NCI-H146 treated with DMSO at 0.1 percent for 48 hours (cell line): ENCODE data around the gene TAL1.
A peak's percentile ranks its signal among the peaks of the same experiment; 100 is the strongest.
"Not testable (repeated sequence)": the region's sequence is repeated elsewhere in the genome, so short reads cannot be mapped to it uniquely, and the experiment has no call there.

Experiments
- DNase-seq: peaks from one replicate; lab custom pipeline; 2025; ENCODE audit not compliant: unreplicated experiment; lab: John Stamatoyannopoulos, UW

The TAL1 gene

DNA sequence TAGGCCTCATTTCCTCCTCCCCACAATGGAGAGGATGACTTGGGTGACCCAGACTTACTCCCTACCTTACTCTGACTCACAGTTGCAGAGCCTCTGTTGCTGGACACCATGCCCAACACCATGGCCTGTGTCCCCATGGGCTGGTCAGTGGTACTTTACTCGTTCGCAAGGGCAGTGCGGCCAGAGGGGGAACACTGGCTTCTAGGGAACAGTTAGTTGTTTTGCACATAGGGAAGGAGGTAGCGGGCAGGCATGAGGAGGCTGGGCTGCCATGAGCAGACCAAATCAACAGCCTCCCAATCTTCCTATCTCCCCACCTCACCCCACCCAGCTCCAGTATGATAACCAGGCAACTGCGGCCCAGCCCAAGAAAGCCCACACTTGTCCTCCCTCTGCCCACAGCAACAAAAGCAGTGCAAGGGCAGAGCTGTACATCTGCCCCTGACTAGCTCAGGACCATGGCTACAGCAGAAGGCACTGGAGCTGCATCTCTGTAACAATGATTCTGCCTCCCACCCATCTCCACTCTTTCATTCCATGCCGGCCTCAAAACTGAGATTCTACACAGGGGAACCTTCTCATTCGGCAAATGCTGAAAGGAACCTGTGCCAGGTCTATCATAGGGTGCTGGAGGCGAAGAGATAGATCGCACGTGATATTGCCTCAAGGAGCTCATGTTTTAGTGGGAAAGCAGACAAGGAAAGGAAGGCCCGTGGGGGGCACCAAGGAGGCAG lies 18.6 kb downstream of the TAL1 start:
- DNase-seq, result no peak

DNA sequence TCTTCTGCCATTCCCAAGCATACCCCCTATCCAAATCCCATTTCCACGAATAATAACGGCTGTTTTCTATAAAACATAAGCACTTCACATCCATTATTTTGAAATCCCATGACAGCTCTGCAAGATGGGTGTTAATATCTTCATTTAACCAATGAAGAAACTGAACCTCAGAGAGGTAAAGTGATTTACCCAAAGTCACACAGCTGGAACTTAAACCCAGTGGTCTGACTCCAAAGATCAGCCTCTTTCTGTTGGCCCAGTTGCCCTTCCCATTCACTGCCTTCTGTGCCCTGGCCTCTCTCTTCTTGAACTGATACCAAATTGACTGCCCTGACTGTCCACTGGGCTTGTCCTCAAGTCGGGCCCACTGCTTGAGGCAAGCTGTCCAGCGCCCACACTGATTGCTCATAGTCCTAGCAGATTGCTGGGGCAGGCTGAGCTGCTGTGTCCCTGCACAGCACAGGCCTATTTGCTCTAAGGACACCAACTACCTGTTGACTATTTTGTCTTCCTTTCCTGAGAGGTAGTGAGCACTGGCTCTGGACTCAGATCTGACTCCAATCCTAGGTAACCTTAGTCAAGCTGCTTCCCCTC lies 19.3 kb downstream of the TAL1 start:
- DNase-seq, result no peak

DNA sequence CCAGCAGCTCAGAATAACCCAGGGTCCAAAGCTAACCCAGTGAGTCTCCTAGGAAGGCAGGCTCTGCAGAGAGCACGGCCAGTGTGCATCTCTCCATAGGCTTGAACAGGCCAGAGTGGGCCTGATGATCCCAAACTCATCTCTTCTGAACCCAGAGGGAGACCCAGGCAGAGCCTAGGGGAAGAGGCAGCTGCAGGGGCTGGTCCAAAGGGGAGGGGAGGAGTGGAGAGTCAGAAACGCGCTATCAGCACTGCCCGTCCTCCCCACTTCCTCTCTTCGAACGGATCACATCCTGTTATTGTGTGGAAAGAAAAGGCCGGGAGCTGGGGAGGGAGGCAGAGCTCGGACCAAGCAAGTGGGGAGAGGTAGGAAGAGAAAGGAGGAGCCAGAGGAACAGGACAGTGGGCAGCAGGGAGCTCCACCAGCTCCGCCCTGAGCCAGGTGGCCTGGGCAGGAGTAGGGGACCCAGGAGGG lies 20.2 kb downstream of the TAL1 start:
- DNase-seq, result no peak

DNA sequence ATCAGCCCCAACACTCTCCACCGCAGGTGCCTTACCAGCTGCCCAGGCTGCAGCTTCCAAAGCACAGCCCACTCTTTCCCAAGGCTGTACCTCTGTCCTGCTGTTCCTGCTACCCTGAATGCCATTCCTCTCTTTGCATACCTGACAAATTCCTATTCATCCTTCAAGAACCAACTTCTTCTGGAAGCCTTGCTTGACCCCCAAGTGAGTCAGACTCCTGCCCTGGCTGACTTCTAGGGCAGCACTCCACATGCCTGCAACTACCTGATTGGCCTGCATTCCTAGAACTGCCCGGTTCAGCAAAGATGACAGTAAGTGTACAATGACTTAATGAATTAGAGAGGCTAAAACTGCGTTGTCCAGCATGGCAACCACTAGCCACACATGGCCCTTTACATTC lies 21.4 kb downstream of the TAL1 start:
- DNase-seq, result no peak

DNA sequence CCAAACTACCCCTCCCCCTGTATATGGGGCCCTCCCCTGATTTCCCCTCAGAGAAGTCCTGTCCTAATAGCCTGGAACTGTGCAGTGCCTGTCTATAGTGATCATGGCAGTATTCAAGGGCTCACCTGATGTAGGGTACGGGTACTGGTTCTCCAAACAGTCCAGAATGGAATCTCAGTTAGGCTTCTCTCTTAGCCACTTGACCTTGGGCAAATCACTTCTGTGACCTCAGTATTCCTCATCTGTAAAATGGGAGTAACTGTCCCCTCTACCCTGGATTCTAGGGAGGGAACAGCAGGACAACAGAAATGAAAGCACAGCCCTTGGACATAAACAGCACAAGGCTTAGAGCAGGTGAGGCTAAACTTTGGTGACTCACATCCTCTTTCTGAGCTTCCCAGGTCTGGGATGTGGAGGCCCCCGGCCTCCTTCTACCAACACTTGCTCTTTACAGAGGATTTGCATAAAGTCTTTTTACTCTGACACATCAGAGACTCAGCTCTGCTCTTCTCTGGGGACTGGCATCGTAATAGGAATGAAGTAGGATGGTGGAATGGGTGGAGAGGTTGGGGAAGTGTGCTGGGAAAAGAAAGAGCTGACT lies 22.2 kb downstream of the TAL1 start:
- no peak for DNase-seq

DNA sequence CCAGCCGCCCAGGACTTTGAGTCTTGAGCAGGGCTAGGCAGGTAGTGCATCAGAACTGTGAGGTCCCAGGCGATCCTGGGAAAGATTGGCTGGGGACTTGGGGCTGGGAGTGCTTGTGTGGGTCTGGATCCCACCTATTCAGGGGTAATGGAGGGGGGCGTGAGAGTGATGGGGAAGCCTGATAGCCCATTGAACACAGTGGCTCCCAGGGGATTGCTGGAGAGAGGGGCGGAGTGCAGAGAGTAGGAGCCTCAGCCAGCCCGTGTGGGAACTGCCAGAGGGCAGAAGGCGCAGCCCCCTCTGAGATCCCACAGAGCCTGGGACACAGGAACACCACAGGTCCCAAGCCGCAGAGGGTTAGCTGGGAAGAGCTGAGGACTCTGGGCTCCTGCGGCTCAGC lies 22.9 kb downstream of the TAL1 start:
- DNase-seq, result no peak

DNA sequence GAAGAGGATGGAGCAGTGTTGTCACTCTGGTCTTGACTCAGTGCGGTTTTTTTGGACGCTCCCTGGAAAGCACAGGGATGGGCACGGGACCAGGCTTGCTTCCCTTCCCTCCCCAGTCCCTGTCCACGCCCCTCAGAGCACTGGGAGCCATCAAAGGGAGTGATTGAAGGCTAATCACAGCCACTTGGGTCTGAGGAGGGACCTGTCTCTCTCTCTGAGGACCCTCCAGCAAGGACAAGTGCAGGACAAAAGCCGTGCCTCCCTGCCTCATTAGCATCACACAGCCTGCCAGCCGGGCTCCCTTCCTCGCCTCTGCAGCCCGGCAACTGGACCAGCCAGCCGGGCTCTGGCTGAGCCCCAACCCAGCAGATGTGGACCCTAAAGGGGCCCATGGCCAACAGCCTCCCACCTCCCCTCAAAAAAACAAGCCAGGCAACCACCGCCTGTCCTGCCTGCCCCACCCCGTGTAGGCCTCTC lies 23.6 kb downstream of the TAL1 start:
- DNase-seq, result no peak

DNA sequence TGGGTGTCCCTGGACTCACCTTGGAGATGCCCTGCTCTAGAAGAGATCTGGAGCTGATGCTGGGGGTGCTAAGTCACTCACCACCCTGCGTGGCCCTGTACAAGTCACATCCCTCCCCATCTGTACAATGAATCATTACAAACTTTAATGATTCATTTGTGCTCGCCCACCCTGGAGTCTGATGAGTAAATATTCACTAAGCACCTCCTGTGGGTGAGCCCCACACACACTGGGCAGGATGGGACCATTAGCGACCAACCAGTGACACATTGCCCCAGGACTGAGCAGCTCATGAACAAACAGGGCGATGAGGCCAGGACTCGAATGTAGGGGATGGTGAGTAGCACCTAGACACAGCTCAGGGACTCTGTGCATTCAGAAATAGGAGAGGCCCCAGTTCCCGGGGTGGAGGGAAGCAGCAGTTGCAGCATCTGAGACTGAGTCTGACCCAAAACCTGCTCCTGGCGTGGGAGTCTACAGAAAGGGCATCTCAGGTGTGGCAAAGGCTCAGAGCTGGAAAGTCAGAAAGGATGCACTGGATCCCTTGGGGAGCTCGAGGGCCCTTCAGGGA lies 24.1 kb downstream of the TAL1 start:
- no peak for DNase-seq

DNA sequence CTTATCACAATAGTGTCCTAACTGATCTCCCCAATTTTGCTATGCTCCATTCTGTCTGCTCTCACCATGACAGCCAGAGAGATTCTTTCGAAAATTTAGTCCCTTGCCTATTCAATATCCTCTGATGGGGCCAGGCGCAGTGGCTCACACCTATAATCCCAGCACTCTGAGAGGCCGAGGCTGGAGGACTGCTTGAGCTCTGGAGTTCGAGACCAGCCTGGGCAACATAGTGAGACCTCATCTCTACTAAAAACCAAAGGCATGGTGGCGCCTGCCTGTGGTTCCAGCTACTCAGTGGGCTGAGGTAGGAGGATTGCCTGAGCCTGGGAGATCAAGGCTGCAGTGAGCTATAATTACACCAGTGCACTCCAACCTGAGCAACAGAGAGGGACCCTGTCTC lies 26.1 kb downstream of the TAL1 start:
- DNase-seq, result no peak

DNA sequence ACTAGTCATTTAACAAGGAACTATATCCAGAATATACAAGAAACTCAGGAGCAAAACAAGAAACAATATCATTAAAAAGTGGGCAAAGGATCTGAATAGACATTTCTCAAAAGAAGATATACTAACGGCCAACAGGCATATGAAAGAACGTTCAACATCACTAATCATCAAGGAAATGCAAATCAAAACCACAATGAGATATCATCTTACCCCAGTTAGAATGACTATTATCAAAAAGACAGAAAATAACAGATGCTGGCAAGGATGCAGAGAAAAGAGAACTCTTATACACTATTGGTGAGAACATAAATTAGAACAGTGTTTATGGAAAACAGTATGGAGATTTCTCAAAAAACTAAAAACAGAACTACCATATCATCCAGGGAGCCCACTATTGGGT lies 28.5 kb downstream of the TAL1 start:
- not testable (repeated sequence) for DNase-seq

DNA sequence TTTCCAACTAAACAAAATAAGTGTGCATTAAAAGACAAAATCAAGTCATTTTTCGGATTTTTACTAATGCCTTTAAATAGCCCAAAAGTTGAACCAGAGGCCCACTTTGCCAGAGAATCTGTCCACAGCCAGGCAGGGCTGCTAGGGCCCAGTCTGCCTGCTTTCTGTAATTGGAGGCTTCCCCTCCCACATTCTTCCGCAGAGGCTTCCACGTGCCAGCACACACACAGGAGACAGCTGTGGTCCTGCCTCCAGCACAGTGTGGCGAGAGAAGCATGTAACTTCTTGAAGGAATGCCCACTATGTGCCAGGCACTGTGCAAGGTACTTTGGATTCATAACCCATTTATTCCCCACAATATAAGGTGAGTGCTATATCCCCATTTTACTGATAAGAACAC lies 30.8 kb downstream of the TAL1 start:
- DNase-seq, result no peak

DNA sequence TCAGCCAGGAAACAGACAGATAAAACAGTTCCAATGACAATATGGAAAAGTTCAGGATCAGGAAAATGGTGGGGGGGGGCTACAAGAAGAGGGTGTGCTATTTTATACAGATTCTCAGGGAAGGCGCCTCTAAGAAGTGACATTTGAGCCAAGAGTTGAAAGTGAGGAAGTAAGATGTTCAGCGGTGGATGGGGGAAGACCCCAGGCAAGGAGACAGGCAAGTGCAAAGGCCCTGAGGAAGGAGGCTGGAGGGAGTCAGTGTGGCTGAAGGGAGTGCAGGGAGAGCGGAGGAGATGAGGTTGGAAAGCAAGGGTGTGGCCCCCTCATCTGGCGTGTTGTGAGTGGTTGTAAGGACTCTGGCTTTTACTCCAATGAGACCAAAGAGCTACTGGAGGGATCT lies 33.8 kb downstream of the TAL1 start:
- no peak for DNase-seq

DNA sequence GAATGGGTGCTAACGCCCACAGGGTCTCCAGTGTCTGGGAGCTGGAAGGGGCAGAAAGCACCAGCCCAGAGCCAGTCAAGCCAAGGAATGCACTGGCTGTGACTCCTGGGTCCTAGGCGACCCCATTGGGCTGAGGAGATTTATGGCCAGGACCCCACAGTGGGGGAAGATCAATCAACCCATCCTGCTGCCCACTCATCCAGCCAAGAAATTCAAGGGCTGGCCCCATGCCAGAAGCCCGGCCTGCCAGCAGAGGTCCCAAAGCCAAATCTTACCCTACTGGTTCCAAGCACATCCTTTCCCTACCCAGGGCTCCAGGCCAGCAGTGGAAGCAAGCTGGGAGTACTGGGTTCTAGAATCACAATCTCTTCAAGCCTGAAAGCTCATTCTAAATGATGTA lies 35.4 kb downstream of the TAL1 start:
- no peak for DNase-seq

DNA sequence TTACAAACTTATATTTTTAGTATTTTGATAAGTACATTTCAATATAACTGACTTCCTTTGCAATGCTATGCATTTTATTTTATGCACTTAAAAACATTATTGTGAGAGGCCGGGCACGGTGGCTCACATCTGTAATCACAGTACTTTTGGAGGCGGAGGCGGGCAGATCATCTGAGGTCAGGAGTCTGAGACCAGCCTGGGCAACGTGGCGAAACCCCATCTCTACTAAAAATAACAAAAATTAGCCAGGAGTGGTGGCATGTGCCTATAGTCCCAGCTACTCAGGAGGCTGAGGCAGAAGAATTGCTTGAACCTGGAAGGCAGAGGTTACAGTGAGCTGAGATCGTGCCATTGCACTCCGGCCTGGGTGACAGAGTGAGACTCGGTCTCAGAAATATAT lies 36.0 kb downstream of the TAL1 start:
- not testable (repeated sequence) for DNase-seq

DNA sequence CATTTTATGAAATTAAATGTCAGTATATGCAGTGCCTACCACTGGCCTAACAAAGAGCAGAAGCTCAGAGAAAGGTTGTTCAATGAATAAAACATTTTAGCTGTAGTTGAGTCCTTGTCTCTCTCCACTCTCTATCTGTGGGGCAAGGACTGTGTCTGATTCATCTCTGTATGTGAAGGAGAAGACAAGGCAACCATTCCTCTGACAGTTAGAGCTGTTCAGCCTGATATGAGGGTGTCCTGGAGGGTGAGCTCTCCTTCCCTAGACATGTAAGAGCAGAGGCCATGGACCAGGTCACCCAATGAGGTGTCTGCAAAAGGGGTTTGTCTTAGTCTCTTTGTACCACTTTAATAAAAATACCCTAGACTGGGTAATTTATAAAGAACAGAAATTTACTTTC lies 37.7 kb downstream of the TAL1 start:
- DNase-seq, result no peak

DNA sequence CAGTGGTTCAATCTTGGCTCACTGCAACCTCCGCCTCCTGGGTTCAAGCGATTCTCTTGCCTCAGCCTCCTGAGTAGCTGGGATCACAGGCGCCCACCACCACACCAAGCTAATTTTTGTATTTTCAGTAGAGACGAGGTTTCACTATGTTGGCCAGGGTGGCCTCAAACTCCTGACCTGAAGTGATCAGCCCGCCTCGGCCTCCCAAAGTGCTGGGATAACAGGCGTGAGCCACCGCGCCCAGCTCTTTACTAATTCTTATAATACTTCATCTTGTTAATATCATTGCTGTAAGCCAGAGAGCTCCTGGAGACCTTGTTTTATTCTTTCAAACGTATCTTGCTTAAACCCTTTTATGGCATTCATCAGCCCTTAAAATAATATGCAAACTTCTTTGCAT lies 38.5 kb downstream of the TAL1 start:
- DNase-seq, result not testable (repeated sequence)

DNA sequence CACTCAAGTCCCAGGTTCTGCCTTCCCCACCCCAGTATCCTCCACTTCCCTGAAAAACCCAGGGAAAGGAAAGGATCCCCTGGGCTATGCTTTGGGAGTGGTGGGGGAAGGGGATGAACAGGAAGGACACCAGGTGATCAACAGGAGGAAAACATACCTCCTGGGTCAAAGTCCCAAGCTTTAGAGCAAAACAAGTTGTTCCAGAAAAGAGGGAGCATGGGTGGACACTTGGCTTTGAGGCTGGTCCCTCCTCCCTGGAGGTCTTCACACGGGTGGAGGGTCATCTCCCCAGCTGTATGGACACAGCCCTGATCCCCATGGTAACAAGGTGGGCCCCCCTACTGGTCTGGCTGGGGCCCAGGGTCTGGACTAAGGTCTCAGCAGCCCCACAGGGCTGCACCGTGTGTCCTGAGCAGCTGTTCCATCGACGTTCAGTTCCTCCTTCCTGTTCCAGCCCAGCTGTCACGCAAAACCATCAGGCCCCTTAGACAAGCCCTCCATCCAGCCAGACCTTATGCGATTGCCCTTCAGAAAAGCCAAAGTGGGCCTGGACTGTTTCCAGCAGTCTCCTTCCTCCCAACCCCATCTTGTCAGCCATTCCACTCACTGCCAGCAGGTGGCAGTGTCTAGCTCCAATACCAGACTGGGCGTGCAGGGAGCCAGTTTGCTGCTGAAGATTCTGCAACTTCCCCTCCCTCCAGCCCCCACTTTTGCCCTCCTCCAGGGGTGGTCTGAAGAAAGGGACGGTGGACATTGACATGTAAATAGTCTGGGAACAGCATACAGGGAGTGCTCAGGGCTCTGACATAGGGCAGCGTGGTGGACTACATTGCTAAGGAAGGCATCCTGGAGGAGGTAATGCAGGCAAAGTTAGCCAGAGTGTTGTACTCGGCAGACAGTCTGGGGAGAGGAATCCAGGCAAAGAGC lies 39.3 kb downstream of the TAL1 start:
- DNase-seq, result peak; percentile 22

DNA sequence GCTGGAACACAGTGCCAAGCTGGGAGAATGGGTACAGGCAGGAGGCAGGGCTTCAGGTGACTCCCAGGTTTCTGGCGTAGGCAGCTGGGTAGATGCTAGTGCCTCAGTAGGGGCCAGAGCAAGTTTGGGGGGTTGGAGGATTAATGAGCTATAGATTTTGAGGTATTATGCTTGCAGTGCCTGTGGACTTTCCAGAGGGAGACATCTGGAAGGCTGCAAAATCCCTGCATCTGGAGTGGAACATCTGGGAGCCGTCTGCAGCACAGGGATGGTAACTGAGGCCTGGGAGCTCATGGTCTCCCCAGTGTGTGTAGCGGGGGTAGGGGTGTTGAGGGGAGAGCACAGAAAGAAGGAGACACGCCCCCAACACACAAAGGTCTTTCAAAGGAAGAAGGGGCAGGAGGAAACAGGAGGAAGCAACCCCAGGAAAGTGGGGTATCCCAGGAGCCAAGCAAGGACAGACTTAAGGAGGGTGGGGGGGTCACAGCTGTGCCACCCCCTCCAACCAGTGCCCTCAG lies 40.0 kb downstream of the TAL1 start:
- DNase-seq, result no peak

DNA sequence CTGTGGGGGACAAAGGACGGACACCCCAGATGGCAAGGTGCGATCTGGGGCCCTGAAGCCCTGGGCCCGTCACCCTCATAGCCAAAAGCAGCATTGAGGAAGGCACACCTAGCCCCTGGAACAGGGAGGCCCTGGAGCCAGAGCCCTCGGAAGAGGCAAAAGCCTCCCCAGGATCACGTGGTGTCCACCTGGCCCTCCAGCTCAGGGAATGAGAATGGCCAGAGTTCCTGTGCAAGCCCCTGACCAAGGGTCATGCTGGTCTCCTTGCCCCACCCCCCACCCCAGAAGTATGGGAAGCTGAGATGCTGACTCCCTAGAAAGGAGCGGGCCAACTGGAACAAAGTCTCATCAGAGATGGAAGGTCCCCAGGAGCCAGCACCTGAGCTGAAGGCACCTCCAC lies 41.2 kb downstream of the TAL1 start:
- DNase-seq, result no peak

DNA sequence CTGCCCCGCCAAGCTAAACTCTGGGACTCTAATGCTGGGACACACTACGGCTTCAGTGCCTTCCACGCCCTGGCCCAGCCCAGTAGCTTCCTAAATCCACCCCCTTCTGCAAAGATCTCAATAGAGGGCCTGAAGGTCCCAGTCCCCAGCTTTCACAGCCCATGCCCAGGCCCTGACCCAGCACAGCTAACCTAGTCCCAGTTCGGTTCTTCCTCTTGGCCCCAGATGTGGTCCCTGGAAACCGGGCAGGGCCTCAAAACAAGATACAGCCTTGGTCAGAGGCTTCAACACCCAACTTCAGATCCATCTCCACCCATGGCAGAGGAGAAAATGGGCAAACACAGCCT lies 41.5 kb downstream of the TAL1 start:
- DNase-seq, result no peak
